Stimulated activated CD8-positive, alpha-beta memory T cell treated with anti-CD3 and anti-CD28 coated beads, Interleukin-7, amount 100 ng/mL, for 48 hours (primary cell): Measurements from ENCODE around the gene KIRREL3.

Experiments
- DNase-seq, 2 donors: peaks; one replicate each; pipeline ENCODE4 v3.0.0-alpha.2; 2020; ENCODE audit warnings: low read depth in 1 of 2; ENCODE audit errors: extremely low read depth in 1 of 2

The KIRREL3 gene

GRCh38 chr11:126722006-126722736 lies 278.4 kb downstream of the KIRREL3 start:
- no peak for DNase-seq

GRCh38 chr11:126720539-126721235 lies 279.9 kb downstream of the KIRREL3 start:
- no peak for DNase-seq

- DNase-seq: no peak
Measured at GRCh38 chr11:126719740-126720139, 280.8 kb downstream of the KIRREL3 start.

GRCh38 chr11:126718276-126718675 lies 282.3 kb downstream of the KIRREL3 start:
- no peak for DNase-seq

GRCh38 chr11:126716456-126717083 lies 284.0 kb downstream of the KIRREL3 start:
- peak in 1 of 2 donors; percentile 4 for DNase-seq

GRCh38 chr11:126713806-126714205 lies 286.8 kb downstream of the KIRREL3 start:
- no peak for DNase-seq

GRCh38 chr11:126711977-126712625 lies 288.5 kb downstream of the KIRREL3 start:
- DNase-seq: no peak

- no peak for DNase-seq
Measured at GRCh38 chr11:126710804-126711399, 289.7 kb downstream of the KIRREL3 start.

GRCh38 chr11:126707498-126707897 lies 293.1 kb downstream of the KIRREL3 start:
- DNase-seq: no peak

GRCh38 chr11:126704096-126704495 lies 296.5 kb downstream of the KIRREL3 start:
- no peak for DNase-seq

GRCh38 chr11:126703662-126704061 lies 296.9 kb downstream of the KIRREL3 start:
- no peak for DNase-seq

- no peak for DNase-seq
Measured at GRCh38 chr11:126702987-126703386, 297.6 kb downstream of the KIRREL3 start.

GRCh38 chr11:126702165-126702720 lies 298.3 kb downstream of the KIRREL3 start:
- DNase-seq: no peak

GRCh38 chr11:126701520-126701897 lies 299.1 kb downstream of the KIRREL3 start:
- no peak for DNase-seq

- no peak for DNase-seq
Measured at GRCh38 chr11:126700768-126701519, 299.6 kb downstream of the KIRREL3 start.

- no peak for DNase-seq
Measured at GRCh38 chr11:126698576-126698975, 302.0 kb downstream of the KIRREL3 start.

GRCh38 chr11:126697936-126698335 lies 302.6 kb downstream of the KIRREL3 start:
- DNase-seq: no peak

- DNase-seq: no peak
Measured at GRCh38 chr11:126696982-126697381, 303.6 kb downstream of the KIRREL3 start.

GRCh38 chr11:126695293-126695692 lies 305.3 kb downstream of the KIRREL3 start:
- DNase-seq: no peak

- no peak for DNase-seq
Measured at GRCh38 chr11:126694065-126694625, 306.4 kb downstream of the KIRREL3 start.
